DND-41 (cell line): ENCODE results near the gene PBRM1.

Source experiments
- ATAC-seq: fragments of 200-7000 bp; cut with Tn5 transposase; 3 replicates; pipeline ENCODE4 v1.9.1; 2021; ENCODE audit warnings: low read depth; ENCODE audit not compliant: insufficient read depth
- DNase-seq: peaks from one replicate; pipeline ENCODE4 v3.0.0-alpha.2; 2020
- H2AFZ ChIP-seq: 2 replicates; pipeline ENCODE4 v1.6.0; 2012; ENCODE audit warnings: low read depth, low read length
- H3K27ac ChIP-seq: 2 replicates; pipeline ENCODE4 v1.5.1; 2012; ENCODE audit warnings: low read length, inconsistent platforms
- H3K27me3 ChIP-seq: fragments of 200-600 bp; sonication (generic); 2 replicates; pipeline ENCODE4 v1.6.0; 2012; ENCODE audit warnings: low read length, mild to moderate bottlenecking, inconsistent platforms; ENCODE audit not compliant: insufficient read depth, poor library complexity
- H3K36me3 ChIP-seq: 2 replicates; pipeline ENCODE4 v1.5.1; 2012; ENCODE audit warnings: low read length, inconsistent platforms; ENCODE audit not compliant: insufficient read depth
- H3K4me1 ChIP-seq: 2 replicates; pipeline ENCODE4 v1.5.1; 2012; ENCODE audit warnings: mild to moderate bottlenecking, low read length; ENCODE audit not compliant: insufficient read depth
- H3K4me2 ChIP-seq: 2 replicates; pipeline ENCODE4 v1.6.0; 2012; ENCODE audit warnings: mild to moderate bottlenecking, moderate library complexity, low read length, inconsistent platforms; ENCODE audit not compliant: insufficient read depth
- H3K4me3 ChIP-seq, 2 experiments: fragments of 200-600 bp in 1 of 2; shearing (Covaris generic) in 1 of 2; 2 replicates each; pipeline ENCODE4 v1.5.1; 2012 to 2016; ENCODE audit warnings: inconsistent platforms in 2 of 2, low read length in 2 of 2, mild to moderate bottlenecking in 2 of 2, low read depth in 1 of 2, moderate library complexity in 1 of 2
- H3K79me2 ChIP-seq: 2 replicates; pipeline ENCODE4 v1.6.0; 2012; ENCODE audit warnings: low read length, inconsistent platforms; ENCODE audit not compliant: insufficient read depth
- H3K9ac ChIP-seq: 2 replicates; pipeline ENCODE4 v1.6.0; 2012; ENCODE audit warnings: low read depth, mild to moderate bottlenecking, inconsistent platforms, low read length, moderate library complexity
- H3K9me3 ChIP-seq: 2 replicates; pipeline ENCODE4 v1.5.1; 2012; ENCODE audit warnings: low read length, moderate library complexity, mild to moderate bottlenecking, inconsistent platforms; ENCODE audit not compliant: insufficient read depth, severe bottlenecking
- H4K20me1 ChIP-seq: 2 replicates; pipeline ENCODE4 v1.6.0; 2012; ENCODE audit warnings: low read length; ENCODE audit not compliant: insufficient read depth
- CTCF ChIP-seq: IDR thresholded peaks from 2 replicates; pipeline ENCODE4 v1.5.1; 2012; ENCODE audit warnings: borderline replicate concordance, low read length, moderate library complexity, mild to moderate bottlenecking; ENCODE audit not compliant: poor library complexity, severe bottlenecking; ENCODE audit errors: extremely low read depth
- EZH2 ChIP-seq: IDR thresholded peaks from 3 replicates; pipeline ENCODE4 v1.6.1; 2012; ENCODE audit warnings: borderline replicate concordance, low read depth, mild to moderate bottlenecking, moderate library complexity, low read length, inconsistent platforms; ENCODE audit not compliant: severe bottlenecking

The PBRM1 gene

GRCh38 chr3:52525680-52526561, 159.8 kb downstream of the PBRM1 start:
- H3K4me2 ChIP-seq, result no peak overlapping the region
- no peak overlapping the region for H3K27ac ChIP-seq
- H3K27me3 ChIP-seq, result no peaks in the 10 kb centered on the region
- no peak overlapping the region for H3K9ac ChIP-seq
- DNase-seq (no peak), ATAC-seq (no peak)
- no peaks in the 10 kb centered on the region; the same call in 1 of the 2 replicates for H4K20me1 ChIP-seq
- TF ChIP-seq CTCF, result no peak
- no peak for TF ChIP-seq EZH2
- H3K4me1 ChIP-seq, result no peaks in the 10 kb centered on the region
- H3K79me2 ChIP-seq, result no peaks in the 10 kb centered on the region
- H3K4me3 ChIP-seq, result no peak overlapping the region
- no peaks in the 10 kb centered on the region for H3K36me3 ChIP-seq
- no peak overlapping the region for H2AFZ ChIP-seq
- no peaks in the 10 kb centered on the region for H3K9me3 ChIP-seq

DNA sequence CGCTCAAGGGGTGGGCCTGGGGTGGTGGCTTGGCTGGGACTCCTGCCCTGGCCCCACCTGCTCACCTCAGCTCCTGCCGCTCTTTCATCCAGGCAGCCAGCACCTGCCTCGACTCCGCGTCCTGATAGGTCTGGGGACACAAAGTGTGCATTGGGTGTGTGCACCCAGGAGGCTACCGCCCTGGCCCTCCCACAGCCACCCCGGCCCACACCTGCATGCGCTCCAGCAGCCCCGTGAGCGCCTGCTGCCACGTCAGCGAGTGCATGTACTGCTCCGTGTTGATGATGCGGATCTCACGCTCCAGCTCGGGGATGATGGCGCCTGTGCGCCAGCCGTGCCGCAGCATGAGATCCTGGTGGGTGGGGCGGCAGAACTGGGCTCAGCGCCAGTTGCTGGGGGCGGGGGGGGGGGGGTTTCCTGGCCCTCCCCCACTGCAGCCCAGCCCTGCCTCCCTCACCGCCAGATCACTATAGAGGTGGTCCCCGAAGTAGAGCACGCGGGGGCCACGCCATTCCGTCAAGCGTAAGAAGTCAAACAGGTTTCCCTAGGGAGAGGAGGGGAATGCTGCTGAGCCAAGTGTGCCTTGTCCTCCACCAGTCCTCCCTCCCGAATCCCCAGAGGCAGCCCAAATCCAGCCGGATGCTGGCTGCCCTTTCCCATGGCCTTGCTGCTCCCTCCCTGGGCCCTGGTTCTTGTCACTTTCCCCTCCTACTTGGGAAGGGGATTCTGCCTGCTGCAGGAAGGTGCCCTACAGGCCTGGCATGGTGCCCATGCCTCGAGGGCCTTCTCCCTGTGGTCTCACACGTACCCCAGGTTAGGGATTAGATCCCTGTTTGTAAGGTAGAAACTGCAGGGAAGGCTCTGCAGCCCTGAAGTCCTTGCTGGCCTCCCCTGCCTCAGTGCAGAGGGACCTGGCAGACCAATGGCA, 160.7 kb downstream of the PBRM1 start:
- Histone ChIP-seq H2AFZ (no peak overlapping the region), H3K27me3 (no peaks in the 10 kb centered on the region), H3K9me3 (no peaks in the 10 kb centered on the region), H3K4me2 (no peak overlapping the region), H3K4me1 (no peaks in the 10 kb centered on the region), H3K4me3 (no peak overlapping the region), H3K79me2 (no peaks in the 10 kb centered on the region), H3K9ac (no peak overlapping the region), H4K20me1 (no peaks in the 10 kb centered on the region; the same call in 1 of the 2 replicates), H3K27ac (no peak overlapping the region), H3K36me3 (no peaks in the 10 kb centered on the region)
- TF ChIP-seq EZH2, result no peak
- no peak for TF ChIP-seq CTCF
- no peak for DNase-seq
- ATAC-seq, result no peak

GRCh38 chr3:52524258-52524751, 161.4 kb downstream of the PBRM1 start:
- H3K27me3 ChIP-seq, result no peaks in the 10 kb centered on the region
- no peaks in the 10 kb centered on the region; the same call in 1 of the 2 replicates for H4K20me1 ChIP-seq
- no peaks in the 10 kb centered on the region for H3K9me3 ChIP-seq

More at GRCh38 chr3:52524258-52524751, 161.4 kb downstream of the PBRM1 start:
- no peak overlapping the region for H3K4me2 ChIP-seq
- no peak overlapping the region for H2AFZ ChIP-seq
- no peak for TF ChIP-seq CTCF
- TF ChIP-seq EZH2, result no peak
- H3K27ac ChIP-seq, result no peak overlapping the region
- H3K79me2 ChIP-seq, result no peaks in the 10 kb centered on the region
- H3K4me3 ChIP-seq, result no peak overlapping the region
- no peaks in the 10 kb centered on the region for H3K4me1 ChIP-seq
- H3K9ac ChIP-seq, result no peak overlapping the region
- H3K36me3 ChIP-seq, result no peaks in the 10 kb centered on the region
- DNase-seq (no peak), ATAC-seq (no peak)
